ENCODE measurements around the gene TUBE1.

DNA sequence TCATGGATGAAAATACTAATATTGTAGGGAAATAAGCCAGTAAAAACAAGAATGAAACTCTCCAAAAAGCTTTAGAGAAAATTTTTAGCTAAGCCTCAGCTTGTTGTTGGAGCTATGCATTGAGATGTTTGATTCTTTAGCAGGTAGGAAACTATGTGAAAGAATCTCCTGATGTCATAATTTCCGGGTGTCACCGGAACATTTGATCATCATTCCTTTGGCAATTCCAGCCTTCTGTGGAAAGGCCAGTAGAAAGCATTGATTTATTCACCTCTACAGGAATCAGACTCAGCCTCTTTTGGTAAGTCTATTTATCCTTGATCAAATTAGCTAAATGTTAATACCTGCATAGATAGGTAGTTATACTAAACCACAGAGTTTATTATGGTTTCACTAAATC is 9.6 kb upstream of the TUBE1 start:
- TF ChIP-seq, protein P1, sequence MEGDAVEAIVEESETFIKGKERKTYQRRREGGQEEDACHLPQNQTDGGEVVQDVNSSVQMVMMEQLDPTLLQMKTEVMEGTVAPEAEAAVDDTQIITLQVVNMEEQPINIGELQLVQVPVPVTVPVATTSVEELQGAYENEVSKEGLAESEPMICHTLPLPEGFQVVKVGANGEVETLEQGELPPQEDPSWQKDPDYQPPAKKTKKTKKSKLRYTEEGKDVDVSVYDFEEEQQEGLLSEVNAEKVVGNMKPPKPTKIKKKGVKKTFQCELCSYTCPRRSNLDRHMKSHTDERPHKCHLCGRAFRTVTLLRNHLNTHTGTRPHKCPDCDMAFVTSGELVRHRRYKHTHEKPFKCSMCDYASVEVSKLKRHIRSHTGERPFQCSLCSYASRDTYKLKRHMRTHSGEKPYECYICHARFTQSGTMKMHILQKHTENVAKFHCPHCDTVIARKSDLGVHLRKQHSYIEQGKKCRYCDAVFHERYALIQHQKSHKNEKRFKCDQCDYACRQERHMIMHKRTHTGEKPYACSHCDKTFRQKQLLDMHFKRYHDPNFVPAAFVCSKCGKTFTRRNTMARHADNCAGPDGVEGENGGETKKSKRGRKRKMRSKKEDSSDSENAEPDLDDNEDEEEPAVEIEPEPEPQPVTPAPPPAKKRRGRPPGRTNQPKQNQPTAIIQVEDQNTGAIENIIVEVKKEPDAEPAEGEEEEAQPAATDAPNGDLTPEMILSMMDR (IDR thresholded peaks at IDR 0.05; ENCODE audit: low read length) = no peak
- TF ChIP-seq EZH2phosphoT487 (IDR thresholded peaks at IDR 0.05; ENCODE audit: low read length) (no peak), EZH2 (optimal IDR thresholded peaks at IDR 0.05; ENCODE audit: low read depth, low read length) (no peak)
